ENCODE results near the gene SLC18A3.

SLC18A3 gene

DNA sequence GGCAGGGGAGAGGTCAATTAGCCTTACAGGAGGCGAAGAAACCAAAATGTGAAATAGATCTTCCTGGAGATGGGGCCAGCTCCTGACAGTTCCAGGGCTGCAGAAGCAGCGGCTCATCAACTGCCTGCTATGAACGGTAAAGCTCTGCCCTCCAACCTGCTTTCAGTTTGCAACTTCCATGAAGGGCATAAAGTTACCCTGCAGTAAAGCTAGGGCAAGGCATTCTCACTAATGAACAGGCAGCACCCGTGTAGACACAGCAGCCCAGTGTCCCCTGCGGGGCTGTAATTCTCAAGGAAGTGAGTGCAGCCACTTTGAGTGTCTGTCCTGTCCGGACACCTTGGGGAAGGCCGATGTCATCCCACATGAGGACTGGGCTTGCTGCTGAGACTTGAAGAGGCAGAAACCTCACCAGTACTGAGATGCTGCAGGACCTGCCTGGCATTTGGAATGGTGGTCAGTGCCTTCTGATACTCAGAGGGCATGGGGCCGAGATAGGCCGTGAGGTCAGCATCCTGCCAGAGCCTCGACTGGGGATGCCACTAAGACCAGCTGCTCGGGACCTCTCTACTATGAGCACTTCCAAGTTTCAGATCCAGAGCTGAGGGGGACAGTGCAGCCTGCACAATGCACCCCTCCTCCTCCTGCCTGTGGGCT, 43.3 kb downstream of the SLC18A3 start:
- no peak for DNase-seq

- no peak for DNase-seq
Measured at GRCh38 chr10:49654036-49654693, 44.1 kb downstream of the SLC18A3 start.

GRCh38 chr10:49655099-49655498, 45.0 kb downstream of the SLC18A3 start:
- no peak for DNase-seq

- DNase-seq = no peak
Measured at GRCh38 chr10:49656845-49657493, 46.9 kb downstream of the SLC18A3 start.

DNA sequence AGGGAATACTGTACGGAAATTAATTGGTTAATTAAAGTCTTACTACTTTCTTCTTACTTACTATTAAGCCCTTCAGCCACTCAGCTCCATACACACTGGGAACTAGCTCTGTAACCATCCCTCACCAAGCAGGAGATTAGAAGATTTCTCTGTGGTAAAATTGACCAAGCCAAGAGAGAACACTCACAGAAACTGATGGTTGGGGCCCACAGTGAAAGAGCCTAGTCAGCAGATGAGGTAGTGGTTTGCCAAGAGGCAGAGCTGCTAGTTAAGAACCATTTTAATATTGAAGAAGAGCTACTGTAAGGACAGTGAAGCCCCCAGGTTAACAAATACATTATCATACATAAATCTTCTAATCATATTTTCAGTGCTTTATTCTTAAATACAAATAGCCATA, 47.5 kb downstream of the SLC18A3 start:
- DNase-seq = no peak

DNA sequence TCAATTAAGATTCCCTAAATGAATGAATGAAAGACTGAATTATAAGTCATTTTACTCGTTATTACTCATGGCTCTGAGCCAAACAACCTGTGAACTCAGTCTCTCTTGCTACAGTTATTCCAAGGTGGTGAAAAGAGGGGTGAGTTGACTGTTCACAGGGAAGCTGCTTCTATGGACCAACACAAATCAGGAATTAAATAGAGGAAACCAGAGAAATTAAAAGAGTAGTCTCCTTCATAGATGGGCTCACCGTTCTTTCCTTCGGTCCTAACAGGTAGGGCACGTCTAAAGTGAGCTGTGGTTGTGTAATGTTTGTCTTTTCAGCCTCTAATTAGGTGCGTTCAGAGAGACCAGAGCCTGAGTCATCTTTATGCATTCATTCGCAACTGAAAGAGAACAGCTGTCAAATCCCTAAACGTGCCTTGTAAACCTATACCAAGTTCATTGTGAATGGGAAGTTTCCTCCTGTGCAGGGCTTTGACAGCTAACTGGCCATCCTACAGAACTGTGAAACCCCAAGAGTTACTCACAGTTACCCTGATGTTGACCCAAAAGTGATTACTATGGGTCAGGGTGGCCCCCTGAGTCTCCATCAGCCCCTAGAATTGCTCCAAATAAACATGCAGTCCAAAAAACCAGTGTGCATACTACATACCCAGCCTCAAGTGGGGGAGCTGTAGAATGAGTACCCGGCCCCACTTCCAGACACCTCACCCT, 51.2 kb downstream of the SLC18A3 start:
- DNase-seq = no peak

All from CD4-positive, alpha-beta T cell treated with Interleukin-17A for 1 hour (primary cell).